ENCODE data around the gene MEI1. TPM values are rescaled to one million over a fixed set of nuclear protein-coding genes. Genes with fewer than 3 reads are reported as not detected.

MEI1 gene
- total and polyA plus RNA-seq, 7 donors: 0.01 to 0.47 (median 0.23) TPM; not detected in 2

GRCh38 chr22:41742918-41743317 is 43.6 kb downstream of the MEI1 start:
- no peaks in the 10 kb centered on the region for H3K9me3 ChIP-seq
- intact Hi-C loops (cut with DNase I): no loop called here
- WGBS, 3 donors: 51 to 54% (median 51%) methylated on average over 6 of the region's 6 CpGs
- H3K4me3 ChIP-seq: no peak overlapping the region
- H3K27me3 ChIP-seq (ENCODE audit: insufficient read depth in 3 of 3, low read length in 2 of 3): peaks cover 0 to 5% (median 0%) of the 10 kb centered on the region in 3 donors
- H3K36me3 ChIP-seq (ENCODE audit: insufficient read depth in 1 of 2, low read depth in 1 of 2): no peaks in the 10 kb centered on the region
- no peak for TF ChIP-seq CTCF (IDR thresholded peaks at IDR 0.05)
- H3K27ac ChIP-seq: no peak overlapping the region
- DNase-seq: no peak
- ATAC-seq: no peak
- H3K4me1 ChIP-seq: no peaks in the 10 kb centered on the region

GRCh38 chr22:41745968-41746367 is 46.7 kb downstream of the MEI1 start:
- peaks cover 0 to 5% (median 0%) of the 10 kb centered on the region in 3 donors for H3K27me3 ChIP-seq (ENCODE audit: insufficient read depth in 3 of 3, low read length in 2 of 3)
- no peak for TF ChIP-seq CTCF (IDR thresholded peaks at IDR 0.05)
- WGBS, 3 donors: 56 to 61% (median 60%) methylated on average over 3 of the region's 3 CpGs

GRCh38 chr22:41746567-41747400 is 47.5 kb downstream of the MEI1 start:
- peak; percentile 59 to 79 for DNase-seq
- 5 to 7% (median 7%) methylated on average over 3 of the region's 3 CpGs for WGBS, 3 donors
- H3K27ac ChIP-seq: no peak overlapping the region
- H3K4me1 ChIP-seq: no peaks in the 10 kb centered on the region
- no peak overlapping the region for H3K4me3 ChIP-seq
- no peaks in the 10 kb centered on the region for H3K36me3 ChIP-seq (ENCODE audit: insufficient read depth in 1 of 2, low read depth in 1 of 2)
- intact Hi-C loops (cut with DNase I): loop anchor here in 1 of 2 donors (2.0 kb wide), 1 partner anchor 194 kb away; no protein-coding TSS in a partner anchor
- peaks cover 0 to 5% (median 0%) of the 10 kb centered on the region in 3 donors for H3K27me3 ChIP-seq (ENCODE audit: insufficient read depth in 3 of 3, low read length in 2 of 3)
- peak; percentile 68 for TF ChIP-seq CTCF (IDR thresholded peaks at IDR 0.05)
- H3K9me3 ChIP-seq: no peaks in the 10 kb centered on the region
- ATAC-seq: peak; percentile 78 to 97 (median 95)

More at GRCh38 chr22:41745968-41746367, 46.7 kb downstream of the MEI1 start:
- no peak for ATAC-seq
- no peak for DNase-seq
- Histone ChIP-seq H3K9me3 (no peaks in the 10 kb centered on the region), H3K4me3 (no peak overlapping the region), H3K36me3 (ENCODE audit: insufficient read depth in 1 of 2, low read depth in 1 of 2) (no peaks in the 10 kb centered on the region), H3K4me1 (no peaks in the 10 kb centered on the region), H3K27ac (no peak overlapping the region)
- intact Hi-C loops (cut with DNase I): loop anchor here in 1 of 2 donors (2.0 kb wide), 1 partner anchor 195 kb away; no protein-coding TSS in a partner anchor

- intact Hi-C loops (cut with DNase I): loop anchor here in 1 of 2 donors (5.0 kb wide), 1 partner anchor 40 kb away; no protein-coding TSS in a partner anchor
- TF ChIP-seq CTCF (IDR thresholded peaks at IDR 0.05): no peak
- ATAC-seq (no peak), DNase-seq (no peak)
- Histone ChIP-seq H3K4me3 (no peak overlapping the region), H3K36me3 (ENCODE audit: insufficient read depth in 1 of 2, low read depth in 1 of 2) (no peaks in the 10 kb centered on the region), H3K27ac (no peak overlapping the region), H3K9me3 (no peaks in the 10 kb centered on the region), H3K27me3 (ENCODE audit: insufficient read depth in 3 of 3, low read length in 2 of 3) (no peaks in the 10 kb centered on the region), H3K4me1 (no peaks in the 10 kb centered on the region)
- 69 to 80% (median 73%) methylated on average over 5 of the region's 5 CpGs for WGBS, 3 donors
Measured at GRCh38 chr22:41752011-41752970, 53.0 kb downstream of the MEI1 start.
